GM12878 (cell line): ENCODE results near the gene ZC3H12D. TPM values are rescaled to one million over a fixed set of nuclear protein-coding genes. Genes with fewer than 3 reads are reported as not detected.
A peak's percentile ranks its signal among the peaks of the same experiment; 100 is the strongest.

Experiments used
- ATAC-seq: fragments of 200-7000 bp; cut with Tn5 transposase; 3 replicates; pipeline ENCODE4 v1.9.1; 2020; ENCODE audit warnings: mild to moderate bottlenecking, moderate library complexity
- Bru-seq: library from RNA; stranded (reverse); fragments of 400-500 nt; gene quantifications from one replicate; lab custom pipeline; 2021; lab: Mats Ljungman, UMichigan
- BruChase-seq, 2 experiments: library from RNA; stranded (reverse); fragments of 400-500 nt; gene quantifications; one replicate each; lab custom pipeline; 2021; lab: Mats Ljungman, UMichigan
- BruUV-seq: library from RNA; stranded (reverse); fragments of 400-500 nt; replicated peaks from 2 replicates; lab custom pipeline; 2021; lab: Mats Ljungman, UMichigan
- CTCF ChIA-PET: fragments of 300-600 bp; sonication (Branson Sonifier 250); formaldehyde crosslinking; extraction: SDS; loops from one replicate; lab custom pipeline; 2021; ENCODE audit warnings: inconsistent platforms; lab: Yijun Ruan, JAX
- POLR2A ChIA-PET: fragments of 350-600 bp; formaldehyde crosslinking; extraction: SDS; loops from one replicate; lab custom pipeline; 2021; ENCODE audit warnings: inconsistent platforms; lab: Charles Lee
- RAD21 ChIA-PET: fragments of 300-600 bp; sonication (Branson Sonifier 250); formaldehyde crosslinking; loops from one replicate; lab custom pipeline; 2023; ENCODE audit warnings: antibody characterized with exemption; ENCODE audit not compliant: unreplicated experiment; lab: Charles Lee
- SMC1A ChIA-PET: fragments of 300-600 bp; sonication (Branson Sonifier 250); formaldehyde crosslinking; loops from one replicate; lab custom pipeline; 2023; ENCODE audit not compliant: unreplicated experiment, uncharacterized antibody; lab: Charles Lee
- DNase-seq: peaks from one replicate; pipeline ENCODE4 v3.0.0-alpha.2; 2011; ENCODE audit warnings: low read depth, low spot score
- FAIRE-seq: peaks from 3 replicates; lab custom pipeline; 2011; peaks lifted over from hg19 to GRCh38; lab: Jason Lieb, UNC
- H2AFZ ChIP-seq: 2 replicates; pipeline ENCODE4 v1.6.0; 2011; ENCODE audit warnings: low read depth, low read length, control low read depth; ENCODE audit not compliant: control insufficient read depth
- H3K27ac ChIP-seq: 2 replicates; pipeline ENCODE4 v1.5.1; 2011; ENCODE audit warnings: control low read depth; ENCODE audit not compliant: control insufficient read depth, insufficient read depth
- H3K27me3 ChIP-seq, 2 experiments: replicated peaks in 1 of 2; 2 replicates each; pipeline versions ENCODE4 v1.6.0 to v1.6.1; 2011; ENCODE audit warnings: low read length in 1 of 2; ENCODE audit not compliant: control insufficient read depth in 2 of 2, insufficient read depth in 2 of 2
- H3K36me3 ChIP-seq, 2 experiments: 2 replicates each; pipeline ENCODE4 v1.5.1; 2011; ENCODE audit warnings: low read length in 1 of 2; ENCODE audit not compliant: control insufficient read depth in 2 of 2, insufficient read depth in 2 of 2
- H3K4me1 ChIP-seq: 2 replicates; pipeline ENCODE4 v1.6.1; 2011; ENCODE audit warnings: mild to moderate bottlenecking, low read length, moderate library complexity, mixed read lengths; ENCODE audit not compliant: control insufficient read depth, insufficient read depth
- H3K4me2 ChIP-seq: 2 replicates; pipeline ENCODE4 v1.6.0; 2011; ENCODE audit warnings: control low read depth; ENCODE audit not compliant: control insufficient read depth, insufficient read depth
- H3K4me3 ChIP-seq: fragments of 200-600 bp; sonication (generic); 2 replicates; pipeline ENCODE4 v1.5.1; 2016
- H3K79me2 ChIP-seq: 2 replicates; pipeline ENCODE4 v1.6.0; 2011; ENCODE audit warnings: low read length; ENCODE audit not compliant: control insufficient read depth, insufficient read depth
- H3K9ac ChIP-seq: 2 replicates; pipeline ENCODE4 v1.8.0; 2011; ENCODE audit warnings: low read length, control low read depth, mixed read lengths; ENCODE audit not compliant: control insufficient read depth, insufficient read depth
- H3K9me3 ChIP-seq: replicated peaks from 3 replicates; pipeline ENCODE4 v1.5.1; 2011; ENCODE audit warnings: mild to moderate bottlenecking, low read length; ENCODE audit not compliant: control insufficient read depth, insufficient read depth
- H4K20me1 ChIP-seq: 2 replicates; pipeline ENCODE4 v1.6.0; 2011; ENCODE audit not compliant: control insufficient read depth, insufficient read depth
- BCL11A ChIP-seq: IDR thresholded peaks from 2 replicates; pipeline ENCODE4 v1.6.1; 2011; ENCODE audit warnings: low read depth, low read length
- BMI1 ChIP-seq: fragments of 450-650 bp; IDR thresholded peaks from 2 replicates; pipeline ENCODE4 v1.6.1; 2016; ENCODE audit warnings: mild to moderate bottlenecking, moderate library complexity, borderline replicate concordance
- DPF2 ChIP-seq: fragments of 450-650 bp; IDR thresholded peaks from 2 replicates; pipeline ENCODE4 v1.6.1; 2017; ENCODE audit warnings: mild to moderate bottlenecking
- ETV6 ChIP-seq, 2 experiments: fragments of 450-650 bp in 1 of 2; IDR thresholded peaks in 1 of 2; conservative IDR thresholded peaks in 1 of 2; 2 replicates each; pipeline ENCODE4 v1.6.1; 2014; ENCODE audit warnings: antibody characterized with exemption in 1 of 2, borderline replicate concordance in 1 of 2, low read depth in 1 of 2, mild to moderate bottlenecking in 1 of 2, moderate library complexity in 1 of 2
- NR2C1 ChIP-seq: fragments of 450-650 bp; IDR thresholded peaks from 2 replicates; pipeline ENCODE4 v1.6.1; 2017; ENCODE audit warnings: antibody characterized with exemption, mild to moderate bottlenecking, moderate library complexity
- PAX5 ChIP-seq: IDR thresholded peaks from 2 replicates; pipeline ENCODE4 v1.6.1; 2011; ENCODE audit warnings: low read depth, low read length, borderline replicate concordance
- SPI1 ChIP-seq: IDR thresholded peaks from 2 replicates; pipeline ENCODE4 v1.6.1; 2011; ENCODE audit warnings: low read depth, mild to moderate bottlenecking, low read length, moderate library complexity, borderline replicate concordance; ENCODE audit not compliant: insufficient read depth
- STAT3 ChIP-seq: IDR thresholded peaks from 2 replicates; pipeline ENCODE4 v1.6.1; 2011; ENCODE audit warnings: low read depth, low read length, improper control_type of control experiment
- TARDBP ChIP-seq: IDR thresholded peaks from 2 replicates; pipeline ENCODE4 v1.6.1; 2016; ENCODE audit warnings: borderline replicate concordance
- TBL1XR1 ChIP-seq: IDR thresholded peaks from 2 replicates; pipeline ENCODE4 v1.6.1; 2012; ENCODE audit warnings: low read depth, low read length, improper control_type of control experiment
- TCF7 ChIP-seq: IDR thresholded peaks from 2 replicates; pipeline ENCODE4 v1.6.1; 2014; ENCODE audit warnings: antibody characterized with exemption, borderline replicate concordance
- ZNF217 ChIP-seq: fragments of 450-650 bp; IDR thresholded peaks from 2 replicates; pipeline ENCODE4 v1.6.1; 2017; ENCODE audit warnings: antibody characterized with exemption, mild to moderate bottlenecking
- WGBS: methylation state at CpG from one replicate; pipeline ENCODE4 v1.1.6; 2016; ENCODE audit warnings: low lambda C conversion rate; ENCODE audit not compliant: insufficient replicate concordance, insufficient coverage; ENCODE audit errors: missing lambda C conversion rate; 5-methylcytosine and 5-hydroxymethylcytosine counted together
- in situ Hi-C: fragments of 300-500 bp; cut with MboI; formaldehyde crosslinking; loops from 9 replicates; pipeline ENCODE4 v1.14.3; 2018; ENCODE audit warnings: mixed read lengths
- intact Hi-C: fragments of 100-400 bp; cut with micrococcal nuclease; formaldehyde crosslinking; loops from one replicate; pipeline ENCODE4 v1.14.2; 2022; ENCODE audit not compliant: unreplicated experiment
- long read RNA-seq, 2 experiments: library from polyadenylated mRNA; unstranded; transcript quantifications; one replicate each; pipeline ENCODE4 v2.0.0, GENCODE V29; 2019 to 2020
- polyA minus RNA-seq, 3 experiments: library from RNA; depleted of rRNA, polyadenylated mRNA; stranded (reverse); fragments of >200 nt; gene quantifications; 2 replicates each; pipeline ENCODE4 v1.2.3, GENCODE V29; 2011
- polyA plus RNA-seq, 11 experiments: library from polyadenylated mRNA; depleted of rRNA in 4 of 11; unstranded in 6 of 11; stranded (reverse) in 5 of 11; fragments of >200 nt; fragmentation: Nextera tagmentation in 4 of 11; fragmentation: Illumina TruSeq in 1 of 11; extraction: Ambion mirVana in 4 of 11; extraction: Trizol in 1 of 11; gene quantifications; 1 replicate in 1 of 11; 2 replicates in 10 of 11; pipeline versions ENCODE4 v1.2.1 to v1.2.3, GENCODE V29; 2011 to 2016; ENCODE audit warnings: inconsistent platforms in 2 of 11, missing spikeins in 2 of 11, low read depth in 1 of 11
- total RNA-seq, 4 experiments: library from RNA; depleted of rRNA in 3 of 4; stranded (reverse); fragments of >200 nt in 3 of 4; fragmentation: Illumina TruSeq in 1 of 4; extraction: Trizol in 1 of 4; gene quantifications; 2 replicates each; pipeline versions ENCODE4 v1.2.1 to v1.2.3, GENCODE V29; 2013 to 2021
- TF ChIP-seq, protein P1 (sequence below): IDR thresholded peaks from 2 replicates; pipeline ENCODE4 v1.6.1; 2011; ENCODE audit warnings: low read depth, low read length, improper control_type of control experiment, borderline replicate concordance
- TF ChIP-seq, protein P2 (sequence below): fragments of 450-650 bp; formaldehyde crosslinking; IDR thresholded peaks from 2 replicates; pipeline ENCODE4 v1.4.0; 2022; ENCODE audit warnings: mild to moderate bottlenecking, moderate library complexity

ZC3H12D gene
- 90.8 and 98.3 TPM in 2 replicates for total RNA-seq (2013; cell fraction: nucleolus; rRNA removed)
- total RNA-seq (2014; rRNA removed) (9.4 and 10.8 TPM in 2 replicates), total RNA-seq (2014; rRNA removed; fragmentation: Illumina TruSeq; extraction: Trizol) (10.2 and 10.3 TPM in 2 replicates), total RNA-seq (2021) (14.1 and 15.7 TPM in 2 replicates), polyA plus RNA-seq (2011; rRNA removed) (28.0 and 29.7 TPM in 2 replicates), polyA plus RNA-seq (2014; fragmentation: Illumina TruSeq; extraction: Trizol) (7.0 and 8.2 TPM in 2 replicates), polyA plus RNA-seq (2014; fragmentation: Nextera tagmentation; extraction: Ambion mirVana) (1 to 10 TPM; 1.4 to 2.0 TPM), polyA plus RNA-seq (2014; rRNA removed) (11.6 and 13.0 TPM in 2 replicates), polyA plus RNA-seq (2016; fragmentation: Nextera tagmentation; extraction: Ambion mirVana) (1 to 10 TPM; 2.3 to 2.6 TPM), polyA minus RNA-seq (2011; rRNA and poly(A)+ RNA removed) (18.9 and 37.1 TPM in 2 replicates), Bru-seq, nascent RNA (percentile 92 among the genes with signal in this experiment), BruChase-seq, experiment 1, labeled RNA remaining after a 6-hour chase (percentile 89 among the genes with signal in this experiment), BruChase-seq, experiment 2, labeled RNA remaining after a 2-hour chase (percentile 89 among the genes with signal in this experiment)
- 3.9 TPM for polyA plus RNA-seq (2011; ENCODE audit: low read depth)
- 25.0 and 25.5 TPM in 2 replicates for polyA plus RNA-seq (2011; cell fraction: cytosol; rRNA removed)
- 30.1 and 38.8 TPM in 2 replicates for polyA plus RNA-seq (2011; cell fraction: nucleus; rRNA removed)
- polyA plus RNA-seq (2012): 6.1 and 8.0 TPM in 2 replicates
- polyA minus RNA-seq (2011; cell fraction: cytosol; rRNA and poly(A)+ RNA removed): 17.2 and 21.9 TPM in 2 replicates
- polyA minus RNA-seq (2011; cell fraction: nucleus; rRNA and poly(A)+ RNA removed): 21.0 and 31.8 TPM in 2 replicates
- long read RNA-seq, experiment 1, partial matches to known transcripts: 0 of 1 reads
- long read RNA-seq, experiment 1, other reads (novel, unspliced or antisense): 1 of 1 reads
- long read RNA-seq, experiment 2, partial matches to known transcripts: 0 of 11 reads
- long read RNA-seq, experiment 2, other reads (novel, unspliced or antisense): 11 of 11 reads

DNA sequence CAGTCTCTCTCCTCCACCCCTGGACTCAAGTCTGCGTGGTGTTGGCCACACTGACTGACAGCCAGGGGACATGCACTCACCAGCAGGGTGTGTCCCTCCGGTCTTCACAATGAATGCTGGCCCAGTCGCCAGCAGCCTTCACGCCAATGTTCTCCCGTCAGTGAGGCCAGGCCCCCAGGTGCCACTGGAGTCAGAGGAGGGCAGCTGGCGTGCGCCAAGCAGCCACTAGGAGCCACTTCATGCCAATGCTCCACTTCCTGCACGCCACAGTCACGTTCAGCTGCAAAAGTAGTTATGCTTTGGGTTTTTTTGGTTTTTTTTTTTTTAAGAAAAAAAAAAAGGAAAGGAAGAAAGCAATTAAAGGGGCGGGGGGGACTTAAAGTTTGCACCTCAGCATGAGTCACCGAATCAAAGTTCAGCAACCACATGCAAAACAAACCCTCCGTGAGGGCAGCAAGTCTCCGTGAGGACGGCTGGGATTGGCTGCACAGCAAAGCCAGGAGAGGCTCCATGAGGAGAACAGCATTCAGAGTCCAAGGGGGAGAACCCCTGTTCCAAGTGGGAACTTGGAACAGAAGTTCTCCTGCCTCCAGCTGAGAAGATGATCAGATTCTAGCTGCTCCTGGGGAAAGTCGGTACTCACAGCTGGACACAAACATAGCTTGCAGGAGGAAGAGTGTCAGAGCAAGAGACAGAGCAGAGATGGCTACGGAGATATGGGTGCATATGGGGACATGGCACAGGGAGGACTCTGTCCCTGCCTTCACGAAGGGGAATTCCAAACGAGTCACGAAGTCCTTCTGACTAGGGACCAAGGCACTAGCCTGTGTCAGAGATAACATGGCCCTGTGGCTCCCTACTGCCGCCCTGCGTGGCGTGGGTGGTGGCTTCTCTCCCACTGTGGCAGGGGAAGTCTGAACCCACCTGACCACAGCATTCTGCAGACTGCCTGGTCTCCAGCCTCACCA lies at the start of gene ZC3H12D:
TSS of gene ZC3H12D (minus strand) at position 282 of the 968 bp plus-strand sequence. CDS start 10,471 bp downstream, outside the sequence.
- peak within 1 kb of the TSS; percentile 82 for H2AFZ ChIP-seq
- in situ Hi-C loops: no loop called here
- RAD21 ChIA-PET: interaction anchor here (0.6 to 2.7 kb wide), 14 partner anchors 10 to 460 kb away, joined by 3 to 16 read pairs (median 4); no protein-coding TSS in a partner anchor
- no TSS peak for BruUV-seq
- ATAC-seq (peak; percentile 65), DNase-seq (no peak), FAIRE-seq (no peak)
- H3K36me3 ChIP-seq: no peaks in the 10 kb centered on the region
- H3K4me3 ChIP-seq: peak within 1 kb of the TSS; percentile 71
- intact Hi-C loops: loop anchor here (1.0 kb wide), 1 partner anchor 32 kb away; no protein-coding TSS in a partner anchor
- peak within 1 kb of the TSS; percentile 98 for H3K4me2 ChIP-seq
- H3K79me2 ChIP-seq: peaks cover 49% of the 10 kb centered on the region
- WGBS: 1% methylated on average over 22 of the region's 22 CpGs
- SMC1A ChIA-PET: interaction anchor here (0.6 to 2.8 kb wide), 12 partner anchors 9 to 419 kb away, joined by 3 to 14 read pairs (median 4); partner anchors contain the start of gene PPIL4
- peak within 1 kb of the TSS; percentile 88 for H3K9ac ChIP-seq
- H3K9me3 ChIP-seq: no peaks in the 10 kb centered on the region
- POLR2A ChIA-PET: interaction anchor here (0.6 to 1.3 kb wide), 6 partner anchors 9 to 438 kb away, joined by 3 to 7 read pairs (median 4); no protein-coding TSS in a partner anchor
- peaks cover 41% of the 10 kb centered on the region for H3K4me1 ChIP-seq
- no peaks in the 10 kb centered on the region for H4K20me1 ChIP-seq
- CTCF ChIA-PET: interaction anchor here (0.7 to 3.5 kb wide), 11 partner anchors 19 to 452 kb away, joined by 3 to 19 read pairs (median 3); no protein-coding TSS in a partner anchor
- H3K27ac ChIP-seq: peak within 1 kb of the TSS; percentile 95
- no peaks in the 10 kb centered on the region for H3K27me3 ChIP-seq
- peak; percentile 29; the same call in 1 of the 2 replicates for TF ChIP-seq SPI1
- peak; percentile 49; the same call in 1 of the 2 replicates for TF ChIP-seq PAX5
- no peak for TF ChIP-seq ZNF217
- TF ChIP-seq STAT3: no peak
- no peak for TF ChIP-seq TCF7
- TF ChIP-seq TBL1XR1: no peak
- peak; percentile 75 for TF ChIP-seq DPF2
- TF ChIP-seq, protein P1, sequence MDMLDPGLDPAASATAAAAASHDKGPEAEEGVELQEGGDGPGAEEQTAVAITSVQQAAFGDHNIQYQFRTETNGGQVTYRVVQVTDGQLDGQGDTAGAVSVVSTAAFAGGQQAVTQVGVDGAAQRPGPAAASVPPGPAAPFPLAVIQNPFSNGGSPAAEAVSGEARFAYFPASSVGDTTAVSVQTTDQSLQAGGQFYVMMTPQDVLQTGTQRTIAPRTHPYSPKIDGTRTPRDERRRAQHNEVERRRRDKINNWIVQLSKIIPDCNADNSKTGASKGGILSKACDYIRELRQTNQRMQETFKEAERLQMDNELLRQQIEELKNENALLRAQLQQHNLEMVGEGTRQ: no peak; the same call in 1 of the 2 replicates
- peak; percentile 17 for TF ChIP-seq BCL11A
- TF ChIP-seq NR2C1: no peak
- peak in 1 of 2 experiments; percentile 46; a peak in 1 of 4 replicates for TF ChIP-seq ETV6 (conservative IDR thresholded peaks at IDR 0.05 in 1 of 2, IDR thresholded peaks at IDR 0.05 in 1 of 2; ENCODE audit: borderline replicate concordance in 1 of 2, low read depth in 1 of 2)
- TF ChIP-seq, protein P2, sequence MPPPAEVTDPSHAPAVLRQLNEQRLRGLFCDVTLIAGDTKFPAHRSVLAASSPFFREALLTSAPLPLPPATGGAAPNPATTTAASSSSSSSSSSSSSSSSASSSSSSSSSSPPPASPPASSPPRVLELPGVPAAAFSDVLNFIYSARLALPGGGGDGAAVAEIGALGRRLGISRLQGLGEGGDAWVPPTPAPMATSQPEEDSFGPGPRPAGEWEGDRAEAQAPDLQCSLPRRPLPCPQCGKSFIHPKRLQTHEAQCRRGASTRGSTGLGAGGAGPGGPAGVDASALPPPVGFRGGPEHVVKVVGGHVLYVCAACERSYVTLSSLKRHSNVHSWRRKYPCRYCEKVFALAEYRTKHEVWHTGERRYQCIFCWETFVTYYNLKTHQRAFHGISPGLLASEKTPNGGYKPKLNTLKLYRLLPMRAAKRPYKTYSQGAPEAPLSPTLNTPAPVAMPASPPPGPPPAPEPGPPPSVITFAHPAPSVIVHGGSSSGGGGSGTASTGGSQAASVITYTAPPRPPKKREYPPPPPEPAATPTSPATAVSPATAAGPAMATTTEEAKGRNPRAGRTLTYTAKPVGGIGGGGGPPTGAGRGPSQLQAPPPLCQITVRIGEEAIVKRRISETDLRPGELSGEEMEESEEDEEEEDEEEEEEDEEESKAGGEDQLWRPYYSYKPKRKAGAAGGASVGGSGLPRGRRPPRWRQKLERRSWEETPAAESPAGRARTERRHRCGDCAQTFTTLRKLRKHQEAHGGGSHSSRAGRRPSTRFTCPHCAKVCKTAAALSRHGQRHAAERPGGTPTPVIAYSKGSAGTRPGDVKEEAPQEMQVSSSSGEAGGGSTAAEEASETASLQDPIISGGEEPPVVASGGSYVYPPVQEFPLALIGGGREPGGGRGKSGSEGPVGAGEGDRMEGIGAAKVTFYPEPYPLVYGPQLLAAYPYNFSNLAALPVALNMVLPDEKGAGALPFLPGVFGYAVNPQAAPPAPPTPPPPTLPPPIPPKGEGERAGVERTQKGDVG: no peak
- TF ChIP-seq TARDBP: no peak
- TF ChIP-seq BMI1: no peak
